ENCODE data around the gene F5. TPM values are rescaled to one million over a fixed set of nuclear protein-coding genes. Genes with fewer than 3 reads are reported as not detected.

F5 gene
- total and polyA plus RNA-seq, 2 donors (not counting 1 experiment from before 2014, with no cell fraction given), result 0.01 to 0.27 TPM

GRCh38 chr1:169545472-169545871 is 40.8 kb downstream of the F5 start:
- H3K4me3 Mint-ChIP-seq, result no peak overlapping the region
- Histone ChIP-seq H2AFZ (ENCODE audit: insufficient read depth, low read depth, low read length, poor library complexity, severe bottlenecking) (no peak overlapping the region), H4K20me1 (ENCODE audit: control insufficient read depth, insufficient read depth, low read length, poor library complexity, severe bottlenecking) (no peaks in the 10 kb centered on the region), H3K9ac (ENCODE audit: low read length) (no peak overlapping the region), H3K27me3 (replicated peaks in 1 of 4; ENCODE audit: control extremely low read depth in 1 of 4, control insufficient read depth in 3 of 4, insufficient read depth in 4 of 4, low read length in 3 of 4) (no peaks in the 10 kb centered on the region), H3K36me3 (replicated peaks in 1 of 2; ENCODE audit: control extremely low read depth in 1 of 2, control insufficient read depth in 1 of 2, extremely low read depth in 1 of 2, insufficient read depth in 2 of 2, low read length in 1 of 2) (no peaks in the 10 kb centered on the region), H3K4me3 (ENCODE audit: control extremely low read depth in 1 of 5, extremely low read depth in 1 of 5, insufficient read depth in 1 of 5, low read depth in 2 of 5, low read length in 4 of 5) (no peak overlapping the region), H3K27ac (ENCODE audit: low read length in 2 of 2) (no peak overlapping the region), H3K4me2 (replicated peaks; ENCODE audit: low read depth, low read length, poor library complexity, severe bottlenecking) (no peak overlapping the region), H3K79me2 (ENCODE audit: control insufficient read depth, insufficient read depth, low read length) (no peaks in the 10 kb centered on the region), H3K9me3 (ENCODE audit: control extremely low read depth in 1 of 3, control insufficient read depth in 2 of 3, insufficient read depth in 1 of 3, low read length in 2 of 3) (no peaks in the 10 kb centered on the region), H3K4me1 (ENCODE audit: control insufficient read depth in 2 of 2, insufficient read depth in 2 of 2, low read length in 2 of 2) (no peaks in the 10 kb centered on the region)
- peaks cover 13% of the 10 kb centered on the region for H3K27me3 Mint-ChIP-seq
- TF ChIP-seq EZH2 (IDR thresholded peaks at IDR 0.05; ENCODE audit: borderline replicate concordance, insufficient read depth, low read depth, low read length, poor library complexity, severe bottlenecking), result no peak
- TF ChIP-seq CTCF (IDR thresholded peaks at IDR 0.05), result no peak
- ChIA-PET POLR2A (no interaction called here), CTCF (interaction anchor here (0.5 to 10.7 kb wide), 14 partner anchors 9 to 1403 kb away, joined by 3 to 151 read pairs (median 7); no protein-coding TSS in a partner anchor)
- ATAC-seq (ENCODE audit: low read depth) (no peak), DNase-seq (no peak)
- intact Hi-C loops (cut with micrococcal nuclease), result loop anchor here (5.0 kb wide), 1 partner anchor 178 kb away; the partner anchor contains the start of genes BLZF1 and NME7
- no peaks in the 10 kb centered on the region for H3K4me1 Mint-ChIP-seq
- WGBS (ENCODE audit: insufficient coverage), result no CpG with 5 or more reads among the region's 2 CpGs
- H3K27ac Mint-ChIP-seq, result no peak overlapping the region
- no peaks in the 10 kb centered on the region for H3K9me3 Mint-ChIP-seq (ENCODE audit: insufficient read depth)

GRCh38 chr1:169538998-169539871 is 47.0 kb downstream of the F5 start:
- Mint-ChIP-seq H3K27ac (no peak overlapping the region), H3K4me1 (no peaks in the 10 kb centered on the region), H3K4me3 (no peak overlapping the region), H3K27me3 (peaks cover 9% of the 10 kb centered on the region), H3K9me3 (ENCODE audit: insufficient read depth) (no peaks in the 10 kb centered on the region)
- CTCF ChIA-PET, result no interaction called here
- WGBS (ENCODE audit: insufficient coverage), result 50% methylated on average over 1 of the region's 3 CpGs
- H4K20me1 ChIP-seq (ENCODE audit: control insufficient read depth, insufficient read depth, low read length, poor library complexity, severe bottlenecking), result no peaks in the 10 kb centered on the region
- H3K79me2 ChIP-seq (ENCODE audit: control insufficient read depth, insufficient read depth, low read length), result no peaks in the 10 kb centered on the region
- H3K27me3 ChIP-seq (replicated peaks in 1 of 4; ENCODE audit: control extremely low read depth in 1 of 4, control insufficient read depth in 3 of 4, insufficient read depth in 4 of 4, low read length in 3 of 4), result no peaks in the 10 kb centered on the region
- no peak overlapping the region for H3K4me2 ChIP-seq (replicated peaks; ENCODE audit: low read depth, low read length, poor library complexity, severe bottlenecking)
- no peaks in the 10 kb centered on the region for H3K4me1 ChIP-seq (ENCODE audit: control insufficient read depth in 2 of 2, insufficient read depth in 2 of 2, low read length in 2 of 2)
- TF ChIP-seq CTCF (IDR thresholded peaks at IDR 0.05), result no peak
- TF ChIP-seq EZH2 (IDR thresholded peaks at IDR 0.05; ENCODE audit: borderline replicate concordance, insufficient read depth, low read depth, low read length, poor library complexity, severe bottlenecking), result no peak
- ATAC-seq (ENCODE audit: low read depth) (no peak), DNase-seq (no peak)
- no peak overlapping the region for H3K27ac ChIP-seq (ENCODE audit: low read length in 2 of 2)
- intact Hi-C loops (cut with micrococcal nuclease), result no loop called here
- H3K9ac ChIP-seq (ENCODE audit: low read length), result no peak overlapping the region
- no peak overlapping the region for H3K4me3 ChIP-seq (ENCODE audit: control extremely low read depth in 1 of 5, extremely low read depth in 1 of 5, insufficient read depth in 1 of 5, low read depth in 2 of 5, low read length in 4 of 5)
- no peak overlapping the region for H2AFZ ChIP-seq (ENCODE audit: insufficient read depth, low read depth, low read length, poor library complexity, severe bottlenecking)
- POLR2A ChIA-PET, result no interaction called here
- no peaks in the 10 kb centered on the region for H3K9me3 ChIP-seq (ENCODE audit: control extremely low read depth in 1 of 3, control insufficient read depth in 2 of 3, insufficient read depth in 1 of 3, low read length in 2 of 3)
- no peaks in the 10 kb centered on the region for H3K36me3 ChIP-seq (replicated peaks in 1 of 2; ENCODE audit: control extremely low read depth in 1 of 2, control insufficient read depth in 1 of 2, extremely low read depth in 1 of 2, insufficient read depth in 2 of 2, low read length in 1 of 2)
